Urothelium cell line (cell line): Measurements from ENCODE around the gene ANKRD34A.

Experiments
- DNase-seq: peaks from one replicate; pipeline ENCODE4 v3.0.0; 2011; ENCODE audit warnings: low spot score, mixed read lengths
- FAIRE-seq: peaks from 2 replicates; lab custom pipeline; 2011; peaks lifted over from hg19 to GRCh38; lab: Jason Lieb, UNC

The ANKRD34A gene

DNA sequence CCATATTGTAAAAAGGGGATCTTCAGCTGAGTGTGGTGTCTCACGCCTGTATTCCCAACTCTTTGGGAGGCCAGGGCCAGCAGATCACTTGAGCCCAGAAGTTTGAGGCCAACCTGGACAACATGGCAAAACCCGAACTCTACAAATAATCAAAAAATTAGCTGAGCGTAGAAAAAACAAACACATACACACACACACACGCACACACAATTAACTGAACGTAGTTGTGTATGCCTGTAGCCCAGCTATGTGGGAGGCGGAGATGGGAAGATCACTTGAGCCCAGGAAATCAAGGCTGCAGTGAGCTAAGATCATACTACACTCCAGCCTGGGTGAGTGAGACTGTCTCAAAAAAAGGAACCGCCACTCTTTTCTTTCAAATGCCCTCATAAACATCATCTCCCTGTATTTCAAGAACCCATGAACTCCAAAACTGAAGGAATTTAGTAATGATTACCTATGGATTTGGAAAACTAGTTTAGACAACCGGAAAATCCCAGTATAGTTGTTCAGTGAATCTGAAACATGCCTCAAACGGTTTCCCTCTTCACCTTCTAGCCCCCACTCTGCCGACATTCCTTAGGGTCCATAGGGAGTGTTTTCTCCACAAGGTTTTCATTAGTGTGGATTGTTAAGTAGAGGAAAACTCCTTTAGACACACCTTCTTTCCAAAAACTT, 27.5 kb upstream of the ANKRD34A start:
- no peak for DNase-seq
- FAIRE-seq = no peak

- no peak for FAIRE-seq
- DNase-seq = no peak
These were observed 26.0 kb upstream of the ANKRD34A start for GRCh38 chr1:145990249-145990855.

- DNase-seq (no peak), FAIRE-seq (no peak)
These were observed 24.4 kb upstream of the ANKRD34A start for GRCh38 chr1:145988773-145989172.

DNA sequence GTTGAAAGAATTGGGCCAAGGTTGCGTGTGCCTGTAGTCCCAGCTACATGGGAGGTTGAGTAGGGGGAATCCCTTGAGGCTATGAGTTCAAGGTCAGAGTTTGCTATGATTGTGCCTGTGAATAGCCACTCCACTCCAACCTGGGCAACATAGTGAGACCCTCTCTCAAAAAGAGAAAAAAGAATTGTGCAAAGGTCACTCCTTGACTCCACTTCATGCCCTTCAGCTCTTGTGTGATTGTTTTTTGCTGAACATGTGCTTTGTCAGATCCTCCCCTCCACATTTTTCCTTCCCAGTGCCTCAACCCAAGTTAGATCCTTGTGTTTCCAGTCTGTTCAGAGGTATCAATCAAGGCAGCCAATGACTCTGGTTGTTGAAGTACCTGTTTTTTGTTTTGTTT, 23.6 kb upstream of the ANKRD34A start:
- no peak for DNase-seq
- no peak for FAIRE-seq

- DNase-seq (no peak), FAIRE-seq (no peak)
These were observed 22.2 kb upstream of the ANKRD34A start for GRCh38 chr1:145986551-145986950.

DNA sequence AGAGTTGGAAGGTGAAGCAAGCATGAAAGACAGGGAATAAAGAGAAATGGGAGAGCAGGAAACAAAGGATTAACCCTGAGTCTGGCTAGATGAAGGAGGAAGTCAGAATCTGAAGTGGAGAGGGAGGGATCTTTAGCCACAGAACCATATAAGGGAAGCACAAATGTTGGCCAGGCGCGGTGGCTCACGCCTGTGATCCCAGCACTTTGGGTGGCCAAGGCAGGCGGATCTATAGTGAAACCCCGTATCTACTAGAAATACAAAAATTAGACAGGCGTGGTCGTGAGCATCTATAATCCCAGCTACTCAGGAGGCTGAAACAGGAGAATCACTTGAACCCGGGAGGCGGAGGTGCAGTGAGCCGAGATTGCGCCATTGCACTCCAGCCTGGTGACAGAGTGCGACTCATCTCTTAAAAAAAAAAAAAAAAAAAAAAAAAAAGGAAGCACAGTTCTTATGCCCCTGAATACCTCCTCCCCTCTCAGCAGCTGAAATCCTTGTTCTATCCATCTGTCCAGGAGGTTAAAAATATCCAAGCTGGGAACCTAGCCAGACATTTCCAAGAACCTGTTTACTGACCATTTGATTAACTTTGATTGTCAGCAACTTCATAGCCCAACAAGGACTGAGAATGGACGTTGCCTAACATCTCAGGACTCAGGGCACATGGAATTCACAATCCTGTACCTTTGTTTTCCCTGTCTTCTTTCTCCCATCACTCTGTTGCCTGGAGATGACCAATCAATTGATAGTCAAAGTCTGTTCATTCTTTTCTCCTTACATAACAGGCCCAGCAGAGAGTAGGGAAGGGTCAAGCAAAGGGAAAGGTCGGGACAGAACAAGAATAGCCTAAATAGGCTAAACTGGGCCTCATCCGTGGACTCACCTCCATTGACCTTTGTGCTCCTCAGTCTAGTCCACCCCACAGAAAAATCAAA, 21.4 kb upstream of the ANKRD34A start:
- no peak for FAIRE-seq
- no peak for DNase-seq

GRCh38 chr1:145985129-145985501, 20.7 kb upstream of the ANKRD34A start:
- DNase-seq (no peak), FAIRE-seq (no peak)

DNA sequence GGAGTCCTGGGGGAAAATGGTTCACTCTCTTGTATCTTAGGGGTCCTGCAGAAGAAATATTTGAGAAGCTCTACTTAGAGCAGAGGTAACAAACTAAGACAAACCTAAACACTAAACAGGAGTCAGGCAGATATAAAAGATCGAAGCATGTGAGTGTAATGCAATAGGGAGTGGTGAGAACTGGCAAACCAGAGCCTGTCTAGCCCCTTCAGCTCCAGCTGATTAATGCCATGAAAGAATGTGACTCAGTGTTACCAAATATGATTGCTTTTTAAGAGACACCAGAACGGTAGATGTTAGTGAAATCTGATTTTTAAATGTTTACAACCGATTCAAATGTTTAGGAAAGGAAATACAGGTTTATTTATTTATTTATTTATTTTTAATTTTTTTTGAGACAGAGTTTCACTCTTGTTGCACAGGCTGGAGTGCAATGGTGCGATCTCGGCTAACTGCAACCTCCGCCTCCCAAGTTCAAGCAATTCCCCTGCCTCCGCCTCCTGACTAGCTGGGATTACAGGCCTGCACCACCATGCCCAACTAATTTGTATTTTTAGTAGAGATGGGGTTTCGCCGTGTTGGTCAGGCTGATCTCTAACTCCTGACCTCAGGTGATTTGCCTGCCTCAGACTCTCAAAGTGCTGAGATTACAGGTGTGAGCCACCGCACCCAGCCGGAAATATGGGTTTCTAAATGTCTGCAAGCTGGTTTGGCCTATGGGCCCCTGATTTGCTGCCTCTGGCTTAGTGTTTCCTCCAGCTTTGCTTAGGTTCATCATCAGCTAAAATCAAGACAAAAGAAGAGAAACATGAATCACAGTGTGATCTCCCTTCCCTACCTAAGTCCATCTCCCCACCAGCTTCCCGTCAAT, 19.8 kb upstream of the ANKRD34A start:
- no peak for FAIRE-seq
- DNase-seq = no peak

DNA sequence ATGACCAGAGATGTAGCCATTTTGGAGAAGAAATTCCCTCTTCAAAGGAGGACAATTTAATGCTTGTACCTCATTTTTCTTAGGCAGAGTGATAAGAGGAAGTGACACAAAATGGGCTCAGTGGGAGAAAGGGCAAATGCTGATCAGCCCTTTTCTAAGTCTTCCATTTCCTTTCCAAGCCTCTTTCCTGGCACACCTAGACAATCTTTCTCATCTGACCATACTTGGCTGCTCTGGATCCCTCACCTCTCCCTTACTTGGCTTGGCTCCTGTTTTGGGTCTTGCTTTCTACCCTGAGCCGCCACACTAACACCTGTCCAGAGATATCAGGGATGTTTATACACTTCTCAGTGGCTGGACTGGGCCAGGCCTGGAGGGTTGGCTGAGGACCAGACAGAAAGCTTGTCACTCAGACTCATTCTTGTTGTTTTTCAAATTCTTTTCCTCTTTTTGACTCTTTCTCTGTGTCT, 18.9 kb upstream of the ANKRD34A start:
- DNase-seq = no peak
- no peak for FAIRE-seq

DNA sequence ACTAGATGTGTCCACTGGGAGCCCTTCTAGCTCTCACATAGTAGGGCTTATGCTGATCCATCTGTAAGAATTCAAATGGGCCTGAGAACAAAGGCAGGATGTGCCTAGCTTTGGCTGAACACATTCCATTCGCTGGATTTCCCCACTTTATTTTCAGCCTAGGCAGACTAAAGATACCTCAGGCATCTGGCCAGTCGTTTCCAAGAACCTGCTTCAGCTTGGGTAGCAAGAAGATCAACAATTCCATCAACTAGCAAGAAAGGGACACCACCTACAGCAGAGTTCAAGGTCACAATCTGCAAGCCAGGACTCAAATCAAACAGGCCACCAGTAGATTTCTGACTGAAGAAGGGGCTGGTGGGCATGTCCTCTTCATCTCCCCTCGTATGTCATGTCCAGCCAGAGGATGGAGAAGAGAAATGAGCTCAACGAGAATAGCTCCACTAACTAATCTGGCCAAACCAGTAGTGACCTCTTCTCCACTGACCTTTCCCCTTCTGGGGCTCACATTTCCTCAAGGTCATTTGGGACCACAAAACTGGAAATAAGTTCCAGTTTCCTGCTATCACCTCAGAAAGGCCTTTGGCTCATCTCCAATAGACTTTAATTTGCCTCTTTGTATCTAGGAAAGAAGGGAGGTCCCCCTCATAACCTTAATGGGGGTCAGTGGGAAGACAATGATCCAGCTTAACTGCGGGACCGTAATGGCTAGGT, 17.8 kb upstream of the ANKRD34A start:
- FAIRE-seq (no peak), DNase-seq (no peak)

GRCh38 chr1:145980457-145980994, 16.2 kb upstream of the ANKRD34A start:
- DNase-seq (no peak), FAIRE-seq (no peak)

GRCh38 chr1:145979746-145980456, 15.5 kb upstream of the ANKRD34A start:
- no peak for FAIRE-seq

GRCh38 chr1:145978854-145979745, 14.7 kb upstream of the ANKRD34A start:
- DNase-seq = peak; percentile 93
- no peak for FAIRE-seq

More at GRCh38 chr1:145979746-145980456, 15.5 kb upstream of the ANKRD34A start:
- DNase-seq = no peak

GRCh38 chr1:145978471-145978853, 14.1 kb upstream of the ANKRD34A start:
- DNase-seq = no peak
- no peak for FAIRE-seq

GRCh38 chr1:145977486-145978470, 13.4 kb upstream of the ANKRD34A start:
- DNase-seq (peak; percentile 78), FAIRE-seq (no peak)

- DNase-seq (no peak), FAIRE-seq (no peak)
These were observed 12.6 kb upstream of the ANKRD34A start for GRCh38 chr1:145977016-145977415.

DNA sequence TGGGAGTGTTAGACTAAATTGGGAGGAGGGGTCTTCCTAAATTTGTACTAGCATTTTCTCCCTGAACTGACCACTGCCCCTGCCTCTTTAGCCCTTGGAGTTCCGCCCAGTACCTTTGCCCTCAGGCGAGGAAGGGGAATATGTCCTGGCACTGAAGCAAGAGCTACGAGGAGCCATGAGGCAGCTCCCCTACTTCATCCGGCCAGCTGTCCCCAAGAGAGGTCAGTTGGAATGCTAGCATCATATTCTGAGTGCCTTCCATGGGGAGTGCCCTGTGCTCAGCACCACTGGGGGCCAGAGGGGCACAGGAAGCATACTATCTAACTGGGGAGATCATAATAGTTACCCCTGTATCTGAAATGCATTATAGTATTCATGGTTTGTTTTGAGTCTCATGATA, 10.8 kb upstream of the ANKRD34A start:
- DNase-seq (no peak), FAIRE-seq (no peak)
